Stomach smooth muscle (tissue), 2 donors: ENCODE measurements around the gene PLXNA4.

Source experiments
- H3K27ac ChIP-seq: one replicate; pipeline ENCODE4 v1.7.0; 2013; ENCODE audit warnings: mild to moderate bottlenecking, low read length, inconsistent platforms
- H3K27me3 ChIP-seq, 2 donors: one replicate each; pipeline ENCODE4 v1.7.0; 2013; ENCODE audit warnings: low read length in 2 of 2; ENCODE audit not compliant: insufficient read depth in 2 of 2, control insufficient read depth in 1 of 2
- H3K36me3 ChIP-seq, 2 donors: one replicate each; pipeline ENCODE4 v1.7.0; 2013; ENCODE audit warnings: low read length in 2 of 2; ENCODE audit not compliant: control insufficient read depth in 2 of 2, insufficient read depth in 2 of 2
- H3K4me1 ChIP-seq: one replicate; pipeline ENCODE4 v1.7.0; 2013; ENCODE audit warnings: low read length; ENCODE audit not compliant: control insufficient read depth, insufficient read depth
- H3K4me3 ChIP-seq, 2 donors: one replicate each; pipeline ENCODE4 v1.7.0; 2013; ENCODE audit warnings: low read length in 2 of 2
- H3K9ac ChIP-seq, 2 donors: one replicate each; pipeline ENCODE4 v1.7.0; 2013; ENCODE audit warnings: low read length in 2 of 2, mild to moderate bottlenecking in 1 of 2
- H3K9me3 ChIP-seq, 2 donors: one replicate each; pipeline ENCODE4 v1.7.0; 2013; ENCODE audit warnings: low read length in 2 of 2; ENCODE audit not compliant: control insufficient read depth in 2 of 2
- donor health status: healthy.
- donor health status: Pancreatic carcinoma.

Gene PLXNA4

DNA sequence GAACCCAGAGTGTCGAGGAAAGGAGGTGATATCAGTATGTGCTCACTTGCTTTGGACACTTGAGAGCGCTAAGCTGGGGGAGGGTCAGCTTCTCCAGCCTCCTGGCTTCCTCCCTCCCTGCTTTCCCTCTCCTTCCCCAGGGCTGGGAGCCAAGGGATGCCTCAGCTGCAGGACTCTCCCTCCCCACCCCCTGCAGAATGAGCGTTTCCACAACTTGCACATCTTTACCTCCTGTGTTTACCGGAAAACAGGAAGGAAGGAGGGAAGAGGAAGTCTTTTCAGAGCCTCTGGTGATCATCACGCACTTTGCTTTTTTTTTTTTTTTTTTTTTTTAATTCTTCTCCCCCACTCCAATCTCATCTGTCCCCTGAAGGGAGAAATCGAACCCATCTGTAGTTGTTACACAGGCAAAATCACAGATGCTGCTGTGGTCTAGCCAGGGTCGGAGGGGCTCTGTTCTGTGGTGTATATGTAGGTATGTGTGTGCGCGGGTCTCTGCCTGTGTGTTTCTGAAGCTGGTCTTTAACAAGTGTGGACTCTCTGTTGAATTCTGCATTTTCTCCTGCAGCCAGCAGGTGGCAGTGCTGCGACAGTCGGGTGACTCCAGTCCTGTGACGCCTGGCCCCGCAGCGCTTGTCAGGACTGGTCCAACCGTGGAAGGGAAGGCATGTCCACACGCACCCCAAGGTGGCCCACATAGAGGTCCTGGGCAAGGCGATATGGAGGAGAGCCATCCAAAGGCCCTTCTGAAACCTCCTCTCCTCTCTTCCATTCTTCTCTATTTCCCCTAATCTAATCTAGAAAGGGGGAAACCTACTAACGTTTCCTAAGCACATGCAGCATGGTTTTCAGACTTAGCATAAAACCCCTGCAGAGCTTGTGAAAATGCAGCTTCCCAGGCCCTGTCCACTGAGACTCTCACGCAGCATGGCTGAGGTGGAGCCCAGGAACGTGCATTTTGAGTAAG, 257.6 kb downstream of the PLXNA4 start:
- no peak overlapping the region for H3K27ac ChIP-seq

DNA sequence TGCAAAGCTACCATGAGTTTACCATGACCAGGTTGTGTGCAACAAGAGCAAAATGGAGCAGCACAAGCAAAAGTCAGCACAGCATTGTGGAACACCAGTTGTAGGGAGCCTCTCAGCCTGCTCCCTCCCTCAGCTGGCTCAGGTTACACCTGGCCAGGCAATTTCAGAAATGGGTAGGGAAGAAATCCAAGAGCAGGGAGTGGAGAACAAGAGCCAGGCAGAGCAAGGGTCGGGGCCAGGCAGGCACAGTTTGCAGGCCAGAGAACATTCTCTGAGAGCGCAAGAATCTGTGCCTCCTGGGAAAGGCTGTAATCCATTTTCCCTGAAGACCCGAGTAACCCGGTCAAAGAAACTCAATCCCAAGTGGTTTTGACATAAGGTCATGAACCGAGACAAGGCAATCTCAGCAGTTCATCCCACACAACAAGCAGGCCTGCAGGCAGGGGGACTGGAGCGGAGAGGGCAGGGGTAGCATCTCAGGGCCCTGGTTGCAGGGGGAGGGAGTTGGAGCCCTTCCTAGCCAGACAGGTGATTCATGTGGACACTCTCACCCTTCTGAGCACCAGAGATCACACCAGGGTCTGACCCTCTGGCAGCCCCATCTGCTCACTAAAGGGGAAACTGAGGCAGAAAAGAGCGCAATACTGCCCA, 258.4 kb downstream of the PLXNA4 start:
- H3K9ac ChIP-seq: no peak overlapping the region
- peaks cover 12% of the 10 kb centered on the region for H3K4me1 ChIP-seq
- no peaks in the 10 kb centered on the region for H3K36me3 ChIP-seq
- no peak overlapping the region for H3K4me3 ChIP-seq
- peaks cover 4 to 17% of the 10 kb centered on the region in 2 donors for H3K27me3 ChIP-seq
- H3K9me3 ChIP-seq: no peaks in the 10 kb centered on the region
- H3K27ac ChIP-seq: no peak overlapping the region

More for the DNA sequence above, 257.6 kb downstream of the PLXNA4 start:
- peak overlapping the region in 1 of 2 donors; percentile 47 for H3K4me3 ChIP-seq
- H3K9me3 ChIP-seq: no peaks in the 10 kb centered on the region
- H3K27me3 ChIP-seq: peaks cover 4 to 20% of the 10 kb centered on the region in 2 donors
- H3K9ac ChIP-seq: no peak overlapping the region
- H3K4me1 ChIP-seq: peaks cover 12% of the 10 kb centered on the region
- H3K36me3 ChIP-seq: no peaks in the 10 kb centered on the region

DNA sequence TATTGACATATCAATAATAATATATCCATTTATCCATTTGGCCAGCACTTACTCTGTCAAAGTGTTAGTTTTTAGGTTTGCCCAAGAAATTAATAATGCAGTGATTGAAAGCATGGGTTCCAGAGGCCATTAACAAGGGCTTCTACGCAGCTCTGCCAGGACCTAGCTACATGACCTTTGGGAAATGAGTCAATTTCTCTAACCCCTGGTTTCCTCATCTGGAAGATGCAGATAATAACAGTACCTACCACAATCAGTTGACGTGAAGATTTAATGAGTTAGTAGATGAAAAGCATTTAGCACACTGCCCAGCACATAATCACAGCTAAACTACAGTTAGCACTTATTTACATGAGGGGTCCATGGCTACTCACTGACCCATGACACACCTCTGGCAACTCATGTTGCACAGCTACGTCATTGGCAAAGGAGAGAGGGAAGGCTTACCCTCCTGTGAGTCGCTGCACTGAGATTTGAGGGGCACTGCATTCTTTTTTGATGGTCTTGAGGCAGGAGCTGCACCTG, 263.7 kb downstream of the PLXNA4 start:
- Histone ChIP-seq H3K36me3 (no peaks in the 10 kb centered on the region), H3K9ac (no peak overlapping the region), H3K27me3 (peaks cover 0 to 2% of the 10 kb centered on the region in 2 donors), H3K9me3 (no peaks in the 10 kb centered on the region), H3K4me3 (no peak overlapping the region), H3K27ac (no peak overlapping the region), H3K4me1 (no peaks in the 10 kb centered on the region)

GRCh38 chr7:132311733-132312132, 264.5 kb downstream of the PLXNA4 start:
- Histone ChIP-seq H3K9ac (no peak overlapping the region), H3K36me3 (no peaks in the 10 kb centered on the region), H3K4me1 (no peaks in the 10 kb centered on the region), H3K4me3 (no peak overlapping the region), H3K9me3 (no peaks in the 10 kb centered on the region), H3K27ac (no peak overlapping the region), H3K27me3 (peaks cover 2% of the 10 kb centered on the region in 2 donors)

- peaks cover 2% of the 10 kb centered on the region for H3K4me1 ChIP-seq
- H3K9me3 ChIP-seq: no peaks in the 10 kb centered on the region
- no peak overlapping the region for H3K9ac ChIP-seq
- H3K27me3 ChIP-seq: peaks cover 2 to 5% of the 10 kb centered on the region in 2 donors
- H3K27ac ChIP-seq: no peak overlapping the region
- no peak overlapping the region for H3K4me3 ChIP-seq
- H3K36me3 ChIP-seq: no peaks in the 10 kb centered on the region
Measured at GRCh38 chr7:132309102-132309805, 267.0 kb downstream of the PLXNA4 start.

DNA sequence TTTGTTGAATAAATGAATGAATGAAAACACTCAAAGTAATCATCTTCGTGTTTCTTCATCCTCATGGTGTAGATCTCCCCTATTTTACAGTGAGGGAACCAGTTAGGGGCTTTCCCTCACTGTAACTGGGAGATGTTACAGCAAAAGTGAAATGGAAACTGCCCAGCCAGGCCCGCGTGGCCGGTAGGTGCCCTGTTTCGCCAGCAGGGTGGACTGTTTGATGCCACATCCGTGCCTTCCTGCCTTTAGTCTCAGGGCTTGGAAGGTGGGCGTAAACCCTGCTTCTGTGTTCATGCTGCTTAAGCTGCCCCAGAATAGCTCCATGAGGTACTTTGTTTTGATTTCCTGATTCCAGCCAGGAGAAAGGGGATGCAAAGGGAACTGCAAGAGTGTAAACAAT, 268.8 kb downstream of the PLXNA4 start:
- Histone ChIP-seq H3K9ac (no peak overlapping the region), H3K36me3 (no peaks in the 10 kb centered on the region), H3K27me3 (peaks cover 2 to 5% of the 10 kb centered on the region in 2 donors), H3K4me3 (no peak overlapping the region), H3K9me3 (no peaks in the 10 kb centered on the region), H3K4me1 (peaks cover 2% of the 10 kb centered on the region), H3K27ac (no peak overlapping the region)

- H3K4me3 ChIP-seq: no peak overlapping the region
- no peaks in the 10 kb centered on the region for H3K27me3 ChIP-seq
- no peak overlapping the region for H3K27ac ChIP-seq
- no peaks in the 10 kb centered on the region for H3K36me3 ChIP-seq
- no peak overlapping the region for H3K9ac ChIP-seq
- no peaks in the 10 kb centered on the region for H3K4me1 ChIP-seq
- H3K9me3 ChIP-seq: no peaks in the 10 kb centered on the region
Measured at GRCh38 chr7:132300599-132301277, 275.5 kb downstream of the PLXNA4 start.

DNA sequence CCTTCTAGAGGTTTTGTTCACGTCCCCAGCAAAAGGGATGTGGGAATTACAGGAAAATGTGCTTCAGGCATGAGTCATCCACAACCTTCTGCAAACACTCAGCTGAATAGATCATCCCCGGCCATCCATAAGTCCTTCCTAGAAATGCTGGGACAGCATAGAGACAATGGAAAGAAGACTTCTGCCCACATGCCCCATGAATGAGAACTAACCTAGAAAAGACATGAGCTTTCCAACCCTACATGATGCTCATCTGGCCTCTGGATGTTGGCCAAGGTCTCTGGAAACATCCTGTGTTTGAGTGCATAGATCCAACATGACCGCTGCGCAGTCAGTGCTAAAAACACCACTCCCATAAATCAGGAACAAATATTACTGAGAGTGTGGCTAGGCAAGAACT, 277.5 kb downstream of the PLXNA4 start:
- no peaks in the 10 kb centered on the region for H3K4me1 ChIP-seq
- no peak overlapping the region for H3K9ac ChIP-seq
- no peaks in the 10 kb centered on the region for H3K36me3 ChIP-seq
- no peak overlapping the region for H3K4me3 ChIP-seq
- H3K27me3 ChIP-seq: no peaks in the 10 kb centered on the region
- H3K9me3 ChIP-seq: no peaks in the 10 kb centered on the region
- no peak overlapping the region for H3K27ac ChIP-seq

- H3K9ac ChIP-seq: no peak overlapping the region
- H3K27ac ChIP-seq: no peak overlapping the region
- H3K36me3 ChIP-seq: no peaks in the 10 kb centered on the region
- no peaks in the 10 kb centered on the region for H3K27me3 ChIP-seq
- no peaks in the 10 kb centered on the region for H3K4me1 ChIP-seq
- no peak overlapping the region for H3K4me3 ChIP-seq
- no peaks in the 10 kb centered on the region for H3K9me3 ChIP-seq
Measured at GRCh38 chr7:132296820-132297219, 279.4 kb downstream of the PLXNA4 start.

GRCh38 chr7:132295175-132295574, 281.1 kb downstream of the PLXNA4 start:
- H3K9ac ChIP-seq: no peak overlapping the region
- H3K27ac ChIP-seq: no peak overlapping the region

More at GRCh38 chr7:132295175-132295574, 281.1 kb downstream of the PLXNA4 start:
- H3K27me3 ChIP-seq: no peaks in the 10 kb centered on the region
- no peak overlapping the region for H3K4me3 ChIP-seq
- no peaks in the 10 kb centered on the region for H3K36me3 ChIP-seq
- H3K4me1 ChIP-seq: no peaks in the 10 kb centered on the region
- no peaks in the 10 kb centered on the region for H3K9me3 ChIP-seq
